Parathyroid adenoma (tissue), 2 donors: ENCODE results near the gene FBXO9.
"Not testable (repeated sequence)": the region's sequence is repeated elsewhere in the genome, so short reads cannot be mapped to it uniquely, and the experiment has no call there.

Source experiments
- H2AFZ ChIP-seq: fragments of 300-600 bp; sonication (generic); one replicate; pipeline ENCODE4 v1.7.0; 2017; ENCODE audit warnings: antibody characterized with exemption, mild to moderate bottlenecking
- H3K27ac ChIP-seq: fragments of 300-600 bp; sonication (generic); one replicate; pipeline ENCODE4 v1.7.0; 2017
- H3K27me3 ChIP-seq: fragments of 300-600 bp; sonication (generic); one replicate; pipeline ENCODE4 v1.7.0; 2017; ENCODE audit warnings: low read length; ENCODE audit not compliant: control insufficient read depth, insufficient read depth
- H3K36me3 ChIP-seq: fragments of 300-600 bp; sonication (generic); one replicate; pipeline ENCODE4 v1.7.0; 2017; ENCODE audit warnings: low read length; ENCODE audit not compliant: control insufficient read depth, insufficient read depth
- H3K4me1 ChIP-seq: fragments of 300-600 bp; sonication (generic); one replicate; pipeline ENCODE4 v1.7.0; 2017; ENCODE audit warnings: control low read depth
- H3K4me2 ChIP-seq: fragments of 300-600 bp; sonication (generic); one replicate; pipeline ENCODE4 v1.7.0; 2017; ENCODE audit warnings: low read length
- H3K4me3 ChIP-seq: fragments of 300-600 bp; sonication (generic); one replicate; pipeline ENCODE4 v1.7.0; 2017; ENCODE audit warnings: low read depth, low read length
- H3K79me2 ChIP-seq: fragments of 300-600 bp; sonication (generic); one replicate; pipeline ENCODE4 v1.7.0; 2017; ENCODE audit warnings: control low read depth
- H3K9ac ChIP-seq: fragments of 300-600 bp; sonication (generic); one replicate; pipeline ENCODE4 v1.7.0; 2017; ENCODE audit warnings: mild to moderate bottlenecking
- H3K9me3 ChIP-seq: fragments of 300-600 bp; sonication (generic); one replicate; pipeline ENCODE4 v1.7.0; 2017; ENCODE audit warnings: low read length; ENCODE audit not compliant: control insufficient read depth
- CTCF ChIP-seq: fragments of 300-600 bp; sonication (generic); IDR thresholded peaks from one replicate; pipeline ENCODE4 v1.7.0; 2017; ENCODE audit warnings: antibody characterized with exemption, mild to moderate bottlenecking
- donor health status: primary hyperparathyroidism.

FBXO9 gene

GRCh38 chr6:53049415-53049814, 15.8 kb upstream of the FBXO9 start:
- Histone ChIP-seq H3K9me3 (no peaks in the 10 kb centered on the region), H3K27ac (no peak overlapping the region), H3K36me3 (no peaks in the 10 kb centered on the region), H3K9ac (no peak overlapping the region), H3K4me1 (no peaks in the 10 kb centered on the region), H2AFZ (no peak overlapping the region), H3K4me2 (no peak overlapping the region), H3K4me3 (no peak overlapping the region), H3K27me3 (no peaks in the 10 kb centered on the region), H3K79me2 (no peaks in the 10 kb centered on the region)
- TF ChIP-seq CTCF = no peak

- H2AFZ ChIP-seq, H3K4me1 ChIP-seq, H3K79me2 ChIP-seq, H3K9me3 ChIP-seq, H3K4me2 ChIP-seq, H3K4me3 ChIP-seq, H3K27me3 ChIP-seq, H3K27ac ChIP-seq, H3K9ac ChIP-seq, H3K36me3 ChIP-seq: not testable (repeated sequence)
These were observed 13.1 kb upstream of the FBXO9 start for GRCh38 chr6:53052152-53052551.

GRCh38 chr6:53054532-53054931, 10.7 kb upstream of the FBXO9 start:
- H3K4me2 ChIP-seq = no peak overlapping the region
- peaks cover 16% of the 10 kb centered on the region for H3K79me2 ChIP-seq
- H3K27me3 ChIP-seq = no peaks in the 10 kb centered on the region

GRCh38 chr6:53055873-53056272, 9.3 kb upstream of the FBXO9 start:
- Histone ChIP-seq H3K27me3 (no peaks in the 10 kb centered on the region), H3K9ac (no peak overlapping the region), H3K4me1 (peaks cover 12% of the 10 kb centered on the region), H3K9me3 (no peaks in the 10 kb centered on the region), H3K36me3 (no peaks in the 10 kb centered on the region), H3K4me2 (no peak overlapping the region), H3K27ac (no peak overlapping the region), H3K79me2 (peaks cover 22% of the 10 kb centered on the region), H2AFZ (no peak overlapping the region), H3K4me3 (no peak overlapping the region)
- no peak for TF ChIP-seq CTCF

More at GRCh38 chr6:53054532-53054931, 10.7 kb upstream of the FBXO9 start:
- no peak overlapping the region for H3K4me3 ChIP-seq
- peaks cover 5% of the 10 kb centered on the region for H3K4me1 ChIP-seq
- no peak for TF ChIP-seq CTCF
- no peak overlapping the region for H3K9ac ChIP-seq
- H3K27ac ChIP-seq = no peak overlapping the region
- H3K36me3 ChIP-seq = no peaks in the 10 kb centered on the region
- H2AFZ ChIP-seq = no peak overlapping the region
- no peaks in the 10 kb centered on the region for H3K9me3 ChIP-seq

GRCh38 chr6:53056273-53056672, 8.9 kb upstream of the FBXO9 start:
- Histone ChIP-seq H3K27me3 (no peaks in the 10 kb centered on the region), H3K4me1 (peaks cover 12% of the 10 kb centered on the region), H3K36me3 (no peaks in the 10 kb centered on the region), H3K4me3 (no peak overlapping the region), H2AFZ (no peak overlapping the region), H3K9me3 (no peaks in the 10 kb centered on the region), H3K27ac (no peak overlapping the region), H3K79me2 (peaks cover 22% of the 10 kb centered on the region), H3K4me2 (no peak overlapping the region), H3K9ac (no peak overlapping the region)
- no peak for TF ChIP-seq CTCF
